Stimulated activated CD4-positive, alpha-beta T cell treated with anti-CD3 and anti-CD28 coated beads, Interleukin-15, amount 100 ng/mL, for 48 hours (primary cell): ENCODE data around the gene INPP5A.

Experiments
- DNase-seq, 2 donors: peaks; one replicate each; pipeline ENCODE4 v3.0.0-alpha.2; 2020; ENCODE audit warnings: low read depth in 2 of 2

Gene INPP5A

DNA sequence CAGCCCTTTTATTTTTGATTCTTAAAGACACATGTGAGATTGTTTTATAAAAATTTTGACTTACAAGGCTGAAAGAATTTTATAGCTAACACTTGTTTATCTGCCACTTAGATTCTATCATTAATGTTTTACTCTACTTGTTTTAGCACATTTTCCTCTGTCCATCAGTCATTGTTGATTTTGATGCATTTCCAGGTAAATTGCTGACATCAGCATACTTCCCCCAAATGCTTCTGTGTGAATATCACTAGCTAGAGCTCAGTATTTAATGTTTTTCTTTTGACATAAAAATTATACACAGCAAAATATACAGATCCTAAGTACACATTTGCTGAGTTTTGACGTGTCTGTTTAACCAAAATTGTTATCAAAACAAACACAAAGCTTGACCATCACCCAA lies 43.0 kb downstream of the INPP5A start:
- no peak for DNase-seq

GRCh38 chr10:132582137-132582536 lies 44.5 kb downstream of the INPP5A start:
- no peak for DNase-seq

DNA sequence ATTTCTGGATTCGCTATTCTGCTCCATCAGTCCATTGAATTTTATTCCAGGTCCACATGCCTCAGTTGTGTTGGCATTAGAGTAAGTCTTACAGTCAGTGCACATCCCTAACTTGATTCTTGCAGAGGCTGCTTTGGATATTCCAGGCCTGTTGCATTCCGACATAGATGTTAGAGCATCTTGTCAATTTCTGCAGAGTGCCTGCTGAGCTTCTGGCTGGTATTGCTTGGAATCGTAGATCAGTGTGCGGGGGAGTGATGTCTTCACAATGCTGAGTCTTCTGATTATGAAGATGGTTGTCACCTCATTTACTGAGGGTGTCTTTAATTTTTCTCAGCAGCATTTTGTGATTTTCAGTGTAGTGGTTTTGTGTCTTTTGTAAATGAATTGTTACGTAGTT lies 45.2 kb downstream of the INPP5A start:
- no peak for DNase-seq

- no peak for DNase-seq
Observed at GRCh38 chr10:132583456-132583855, 45.9 kb downstream of the INPP5A start.

- DNase-seq: no peak
Observed at GRCh38 chr10:132584081-132584480, 46.5 kb downstream of the INPP5A start.

DNA sequence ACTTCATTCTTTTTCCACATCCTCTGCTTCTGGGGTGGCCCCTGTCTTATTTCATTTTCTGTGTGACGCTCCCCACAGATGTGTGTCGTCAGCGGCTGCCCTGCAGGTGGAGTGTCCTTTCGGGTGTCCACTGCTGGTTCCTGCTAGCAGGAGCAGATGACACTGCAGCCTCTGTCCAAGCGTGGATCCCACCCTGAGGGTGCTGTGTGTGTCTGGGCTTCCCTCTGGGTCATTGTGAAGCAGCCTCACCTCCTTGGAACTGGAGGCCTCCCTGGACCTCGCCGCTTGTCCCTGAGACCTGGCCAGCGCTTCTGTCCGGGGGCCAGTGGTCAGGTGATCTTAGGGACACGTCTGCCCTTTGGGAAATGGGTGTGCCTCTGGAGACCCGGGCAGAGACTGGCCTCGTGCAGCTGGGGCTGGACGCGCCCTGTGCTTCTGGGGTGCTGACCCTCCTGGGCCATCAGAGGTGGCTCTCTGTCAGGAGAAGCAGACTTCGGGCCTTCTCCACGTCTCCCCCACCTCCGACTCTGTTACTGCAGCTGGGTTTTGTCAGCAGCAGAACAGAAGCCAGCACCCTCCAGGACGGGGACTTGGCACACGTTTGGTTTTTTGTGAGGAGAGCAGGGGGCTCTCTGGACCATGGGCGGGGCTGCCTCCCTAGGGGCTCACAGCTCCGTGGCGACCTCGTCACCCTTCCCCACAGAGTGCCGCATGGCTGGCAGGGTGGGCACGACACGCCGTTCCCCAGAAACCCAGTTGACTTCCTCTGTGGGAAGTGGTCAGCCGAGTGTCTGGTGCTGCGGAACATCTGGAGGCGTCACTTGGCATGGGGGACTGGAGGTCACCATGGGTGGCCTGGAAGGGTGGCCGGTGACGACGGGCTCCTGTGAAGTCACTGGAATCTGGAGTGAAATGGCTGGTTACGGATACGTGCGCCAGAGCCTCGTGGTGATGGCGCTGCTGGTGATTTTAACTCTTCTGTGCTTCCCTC lies 48.4 kb downstream of the INPP5A start:
- DNase-seq: no peak

DNA sequence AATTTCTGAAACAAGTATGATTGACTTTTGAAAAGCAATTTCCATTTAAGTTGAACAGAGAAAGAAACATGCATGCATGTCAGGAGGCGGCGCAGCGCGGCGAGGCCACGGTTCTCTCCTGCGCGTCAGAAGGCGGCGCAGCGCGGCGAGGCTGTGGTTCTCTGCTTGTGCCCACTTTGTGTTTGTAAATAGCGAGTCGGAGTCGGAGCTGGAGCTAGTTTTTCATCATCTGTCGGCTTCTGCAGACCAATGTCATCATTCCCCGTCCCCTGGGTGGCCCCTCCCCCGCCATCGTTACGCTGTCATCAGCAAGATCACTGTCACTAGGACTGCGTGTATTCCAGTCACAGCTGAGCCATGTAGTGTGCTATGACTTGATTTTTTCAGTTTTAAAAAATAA lies 49.2 kb downstream of the INPP5A start:
- no peak for DNase-seq

DNA sequence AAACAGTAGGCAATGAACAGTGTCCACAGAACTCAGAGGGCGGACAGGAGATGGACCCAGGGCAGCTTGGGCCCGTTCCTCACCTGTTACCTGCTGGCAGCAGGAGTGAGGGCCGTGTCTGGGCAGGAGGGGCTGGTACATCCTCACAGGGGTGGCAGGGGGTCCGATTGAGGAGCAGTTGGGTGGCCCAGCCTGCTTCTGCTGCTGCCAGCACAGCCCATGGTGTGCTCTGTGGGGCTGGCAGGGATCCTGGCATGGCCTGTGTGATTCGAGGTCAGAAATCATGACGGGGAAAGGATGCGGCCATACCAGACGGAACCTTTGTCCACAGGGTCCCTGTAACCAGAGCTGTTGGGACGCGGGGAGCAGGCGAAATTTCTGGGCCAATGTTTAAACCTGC lies 49.6 kb downstream of the INPP5A start:
- DNase-seq: no peak

DNA sequence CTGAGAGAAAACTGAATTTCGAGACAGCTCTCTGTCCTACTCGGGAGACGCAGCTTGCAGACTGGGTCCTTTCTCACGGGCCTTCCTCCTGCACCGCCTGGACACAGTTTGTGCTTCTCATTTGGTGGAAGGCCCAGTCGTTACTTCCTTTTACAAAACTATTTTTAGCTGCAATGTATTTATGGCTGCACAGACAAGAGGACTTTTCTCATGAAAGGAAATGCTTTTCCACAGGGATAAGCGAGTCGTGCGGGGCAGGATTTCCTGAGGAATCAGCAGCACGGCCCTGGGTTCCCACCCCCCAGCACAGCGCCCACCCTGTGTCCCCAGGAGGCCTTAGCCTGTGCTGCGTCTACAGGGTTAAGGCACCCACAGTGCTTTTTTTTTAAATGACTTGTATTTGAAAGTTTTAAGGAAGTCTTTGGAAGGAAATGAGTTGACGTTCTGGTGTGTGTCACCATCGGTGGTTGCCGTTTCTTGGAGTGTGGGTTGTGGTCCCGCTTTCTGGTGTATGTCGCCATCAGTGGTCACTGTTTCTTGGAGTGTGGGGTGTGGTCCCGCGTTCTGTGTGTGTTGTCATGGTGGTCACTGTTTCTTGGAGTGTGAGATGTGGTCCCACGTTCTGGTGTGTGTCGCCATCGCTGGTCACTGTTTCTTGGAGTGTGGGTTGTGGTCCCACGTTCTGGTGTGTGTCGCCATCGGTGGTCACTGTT lies 50.9 kb downstream of the INPP5A start:
- DNase-seq: peak; percentile 44 to 47

DNA sequence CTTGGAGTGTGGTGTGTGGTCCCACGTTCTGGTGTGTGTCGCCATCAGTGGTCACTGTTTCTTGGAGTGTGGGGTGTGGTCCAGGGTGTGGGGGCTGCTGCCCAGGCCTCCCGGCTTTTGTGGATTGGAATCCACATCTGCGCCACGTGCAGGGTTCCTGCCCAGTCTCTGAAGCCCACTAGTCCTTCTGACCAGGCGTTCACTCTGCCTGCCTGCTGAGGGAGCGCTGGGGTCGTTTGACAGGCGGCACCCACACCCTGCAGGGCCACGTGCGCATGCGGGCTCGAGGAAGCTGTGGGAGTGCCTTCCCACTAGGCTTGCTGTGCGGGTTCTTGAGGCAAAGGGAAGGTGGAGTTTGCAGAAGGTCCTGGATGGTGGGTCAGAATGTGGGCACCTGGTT lies 51.4 kb downstream of the INPP5A start:
- DNase-seq: no peak

GRCh38 chr10:132589681-132590080 lies 52.1 kb downstream of the INPP5A start:
- DNase-seq: no peak

DNA sequence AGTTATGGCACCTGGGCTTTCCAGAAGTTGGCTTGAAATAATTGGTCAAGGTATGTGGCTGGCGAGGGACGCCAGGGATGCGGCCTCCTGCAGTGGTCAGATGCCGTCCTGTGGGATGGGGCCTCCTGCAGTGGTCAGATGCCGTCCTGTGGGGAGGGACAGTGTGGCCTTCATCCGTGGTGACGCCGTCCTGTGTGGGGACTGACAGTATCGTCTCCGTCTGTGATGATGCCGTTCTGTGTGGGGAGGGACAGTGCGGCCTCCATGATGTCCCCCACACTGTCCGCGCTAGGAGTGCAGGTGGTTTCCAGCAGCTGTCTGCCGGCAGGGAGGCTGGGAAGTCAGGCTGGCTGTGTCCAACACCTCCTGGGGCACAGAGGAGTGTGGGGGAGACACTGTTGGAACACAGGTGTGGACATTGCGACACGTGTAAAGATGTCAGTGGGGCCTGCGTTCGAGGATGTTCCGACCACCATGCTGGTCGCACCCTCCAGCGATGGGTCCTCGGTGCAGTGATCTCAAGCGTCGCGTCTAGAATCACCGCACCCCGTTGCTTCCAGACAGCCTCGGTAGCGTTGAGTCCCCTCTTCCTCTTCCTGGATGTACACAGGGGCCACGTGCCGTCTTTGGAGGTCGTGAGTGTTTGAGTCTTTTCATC lies 52.6 kb downstream of the INPP5A start:
- no peak for DNase-seq

GRCh38 chr10:132590752-132591121 lies 53.1 kb downstream of the INPP5A start:
- no peak for DNase-seq

DNA sequence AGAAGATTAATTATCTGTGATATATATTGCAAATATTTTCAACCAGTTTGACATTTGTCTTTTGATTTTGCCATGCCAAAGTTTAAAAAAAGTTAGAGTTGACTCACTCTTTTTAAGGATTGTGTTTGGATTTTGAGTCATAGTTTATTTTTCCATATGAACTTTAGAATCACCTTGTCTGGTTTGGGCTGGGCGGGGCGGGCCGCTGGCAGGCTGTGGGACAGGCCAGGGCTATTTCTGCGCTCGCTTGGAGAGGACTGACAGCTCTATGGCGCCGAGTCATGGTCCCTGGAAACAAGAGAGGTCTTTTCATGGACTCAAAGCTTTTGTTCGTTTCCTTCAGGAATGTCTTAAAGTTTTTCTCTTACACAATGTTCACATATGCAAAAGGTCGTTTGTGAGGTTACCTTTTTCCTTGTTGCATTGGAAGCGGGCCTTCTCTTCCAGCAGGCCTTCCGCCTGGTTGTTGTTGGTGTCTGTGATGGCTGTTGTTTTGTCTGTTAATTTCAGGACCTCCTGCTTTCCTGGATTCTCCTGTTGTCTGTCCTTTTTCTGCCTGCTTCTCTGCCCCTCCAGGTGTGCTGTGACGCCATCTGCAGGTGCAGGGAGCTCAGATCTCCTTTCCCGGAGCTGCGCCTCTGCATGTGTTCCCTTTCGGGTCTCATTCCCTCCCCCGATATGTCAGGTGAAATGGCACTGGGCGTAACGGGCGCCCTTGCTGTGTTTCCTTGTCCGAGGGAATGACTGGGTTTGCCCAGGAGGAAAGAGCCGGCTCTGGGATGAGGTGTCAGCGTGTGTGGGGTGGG lies 53.8 kb downstream of the INPP5A start:
- DNase-seq: no peak

DNA sequence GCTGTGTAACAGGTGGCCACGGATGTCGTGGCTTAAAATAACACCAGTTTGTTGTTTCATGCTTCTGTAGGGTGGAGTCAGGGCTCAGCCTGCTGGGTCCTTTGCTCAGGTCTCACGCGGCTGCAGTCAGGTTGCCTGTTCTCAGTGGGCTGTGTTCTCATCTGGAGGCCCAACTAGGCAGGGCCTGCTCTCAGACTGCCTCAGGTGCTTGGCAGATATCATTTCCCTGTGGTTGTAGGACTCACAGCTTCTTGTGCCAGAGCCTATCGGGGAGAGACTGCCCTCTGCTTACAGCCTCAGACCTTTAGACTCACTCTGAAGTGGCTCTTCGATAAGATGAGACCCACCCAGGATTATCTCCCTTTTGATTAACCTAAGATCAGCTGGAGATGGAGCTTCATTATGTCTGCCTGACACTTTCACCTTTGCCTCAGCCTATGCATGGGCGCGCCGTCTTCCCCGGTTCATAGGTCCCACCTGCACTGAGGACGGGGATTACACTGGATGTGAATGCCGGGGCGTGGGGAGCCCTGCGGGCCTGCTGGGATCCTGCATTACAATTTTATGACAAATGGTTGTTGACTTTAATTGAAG lies 55.3 kb downstream of the INPP5A start:
- DNase-seq: no peak

- no peak for DNase-seq
Observed at GRCh38 chr10:132593389-132593788, 55.8 kb downstream of the INPP5A start.

DNA sequence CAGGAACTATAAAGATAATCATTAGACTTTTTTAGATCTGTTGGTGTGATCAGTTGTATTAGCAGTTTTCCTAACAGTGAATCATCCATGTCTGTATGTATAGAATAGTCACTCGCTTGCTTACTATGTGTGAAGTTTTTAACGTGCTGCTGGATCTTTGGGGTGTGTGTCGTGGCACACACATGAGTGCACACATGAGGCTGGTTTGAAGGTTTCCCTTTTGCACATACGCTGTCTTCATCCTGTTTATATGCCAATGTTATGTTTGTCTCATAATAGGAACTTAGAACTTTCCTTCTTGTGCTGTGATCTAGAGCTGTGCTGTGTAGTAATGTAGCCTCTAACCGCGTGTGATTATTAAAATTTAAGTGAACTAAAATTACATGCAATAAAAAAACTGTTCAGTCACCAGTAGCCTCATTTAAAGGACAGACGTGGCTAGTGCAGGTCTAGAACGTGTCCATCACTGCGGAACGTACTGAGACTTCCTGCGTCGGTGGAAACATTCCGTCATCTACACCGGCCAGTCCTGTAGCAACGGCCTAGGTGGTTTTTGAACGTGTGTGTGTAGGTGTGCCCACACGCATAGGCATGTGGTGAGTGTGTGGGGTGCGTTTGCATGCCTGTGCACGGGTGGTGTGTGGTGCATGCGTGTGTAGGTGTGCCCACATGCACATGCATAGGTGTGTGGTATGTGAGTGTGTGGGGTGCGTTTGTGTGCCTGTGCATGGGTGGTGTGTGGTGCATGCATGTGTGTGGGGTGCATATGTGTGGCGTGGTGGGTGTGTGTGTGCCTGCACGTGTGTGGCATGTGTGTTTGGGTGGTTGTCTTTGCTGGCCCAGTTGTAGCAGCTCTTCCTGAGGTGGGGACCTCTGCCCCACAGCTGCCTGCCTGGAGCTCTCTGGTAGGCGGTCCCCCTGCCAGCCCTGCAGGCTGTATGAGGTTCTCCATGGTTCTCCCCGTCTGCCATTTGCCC lies 56.6 kb downstream of the INPP5A start:
- no peak for DNase-seq

DNA sequence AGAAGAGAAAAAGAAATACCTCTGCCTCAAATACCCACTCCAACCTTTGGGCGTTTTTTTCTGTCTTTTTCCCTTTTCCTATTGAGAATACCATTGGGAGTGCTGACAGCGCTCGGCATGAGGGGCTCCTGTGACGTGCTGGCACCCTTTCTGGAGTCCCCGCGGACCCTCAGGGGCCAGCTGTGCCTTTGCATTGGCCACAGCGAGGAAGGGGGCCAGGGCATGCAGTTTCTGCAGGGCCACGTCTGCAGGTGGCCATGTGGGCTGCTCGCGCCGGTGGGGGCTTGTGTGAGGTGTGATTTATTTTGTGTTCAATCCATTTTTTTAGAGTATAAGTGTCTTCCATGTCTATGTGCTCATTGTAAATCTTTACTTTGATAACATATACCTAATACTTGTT lies 57.4 kb downstream of the INPP5A start:
- DNase-seq: no peak

DNA sequence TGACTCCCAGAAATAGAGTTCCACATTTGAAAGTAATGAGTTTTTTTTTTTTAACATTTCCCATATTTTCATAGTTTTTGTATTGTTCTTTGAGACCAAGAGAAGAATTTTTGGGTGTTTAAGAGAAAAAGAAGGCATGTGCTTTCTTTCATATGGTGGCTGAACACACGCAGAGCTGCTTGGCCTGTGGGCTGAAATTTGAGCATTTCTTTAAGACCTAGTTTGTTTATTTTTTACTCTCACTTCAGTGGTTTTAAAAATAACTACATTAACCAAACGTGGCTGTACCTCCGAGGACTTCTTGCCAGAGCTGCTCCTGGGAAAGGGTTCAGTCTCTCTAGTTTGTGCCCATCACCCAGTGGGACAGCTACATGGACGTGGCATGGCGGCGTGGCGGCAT lies 58.3 kb downstream of the INPP5A start:
- DNase-seq: no peak

- DNase-seq: no peak
Observed at GRCh38 chr10:132596742-132597279, 59.2 kb downstream of the INPP5A start.
